ENCODE measurements around the gene GOLGA2. TPM values are rescaled to one million over a fixed set of nuclear protein-coding genes. Genes with fewer than 3 reads are reported as not detected.

The GOLGA2 gene
- total RNA-seq, 1 experiment from 2014 or later, result 188 TPM

- Histone ChIP-seq H3K36me3 (ENCODE audit: low read depth) (no peaks in the 10 kb centered on the region), H3K4me1 (replicated peaks; ENCODE audit: insufficient read depth) (0 out of 2 replicates have a peak, but pooled peaks cover 5% of the 10 kb centered on the region), H3K9me3 (ENCODE audit: insufficient read depth, low read depth) (no peaks in the 10 kb centered on the region), H3K79me2 (ENCODE audit: low read depth) (peaks cover 8% of the 10 kb centered on the region; the same call in 1 of the 2 replicates), H3K27me3 (ENCODE audit: insufficient read depth, low read depth) (no peaks in the 10 kb centered on the region), H2AFZ (no peak overlapping the region), H3F3A (ENCODE audit: insufficient read depth, low read depth) (no peaks in the 10 kb centered on the region), H4K20me1 (ENCODE audit: insufficient read depth) (0 out of 2 replicates have a peak, but pooled peaks cover 4% of the 10 kb centered on the region), H3K4me2 (no peak overlapping the region), H3K27ac (no peak overlapping the region), H3K9me2 (ENCODE audit: insufficient read depth) (no peaks in the 10 kb centered on the region), H3K4me3 (no peak overlapping the region)
- no TSS peak for BruUV-seq (replicated peaks)
- POLR2A ChIA-PET (ENCODE audit: unreplicated experiment), result interaction anchor here (0.6 kb wide), 1 partner anchor 112 kb away, joined by 3 read pairs; no protein-coding TSS in a partner anchor
- CTCF ChIA-PET, result interaction anchor here (0.6 kb wide), 1 partner anchor 106 kb away, joined by 7 read pairs; no protein-coding TSS in a partner anchor
- no peak for DNase-seq
- no peak for TF ChIP-seq CTCF (conservative IDR thresholded peaks at IDR 0.05)
- no peak for TF ChIP-seq EZH2 (IDR thresholded peaks at IDR 0.05; ENCODE audit: low read depth)
- intact Hi-C loops (cut with micrococcal nuclease; ENCODE audit: unreplicated experiment), result no loop called here
Measured at GRCh38 chr9:128206484-128206883, 69.3 kb downstream of the GOLGA2 start.

Small RNAs within 50 kb of the gene (microRNA-seq; reads per million reads assigned to microRNA genes)
- gene MIR199B (ENCODE audit: borderline number of aligned reads, borderline replicate concordance) (not detected), gene MIR3154 (ENCODE audit: borderline number of aligned reads, borderline replicate concordance) (not detected)

Other genes starting within 250 kb of the GOLGA2 start
- 16.1 and 17.3 TPM in 2 replicates for gene NAIF1, start 208.7 kb downstream of the GOLGA2 start, total RNA-seq (2021)
- 11.7 and 13.4 TPM in 2 replicates for gene SLC25A25, start 207.8 kb downstream of the GOLGA2 start, total RNA-seq (2021)
- 95.2 and 124 TPM in 2 replicates for gene PTGES2, start 148.3 kb downstream of the GOLGA2 start, total RNA-seq (2021)
- gene LCN2, start 126.6 kb downstream of the GOLGA2 start, total RNA-seq (2021), result 430 and 537 TPM in 2 replicates
- 154 and 213 TPM in 2 replicates for gene BBLN, start 115.7 kb downstream of the GOLGA2 start, total RNA-seq (2021)
- 164 and 213 TPM in 2 replicates for gene CIZ1, start 84.4 kb downstream of the GOLGA2 start, total RNA-seq (2021)
- 134 and 148 TPM in 2 replicates for gene DNM1, start 72.6 kb downstream of the GOLGA2 start, total RNA-seq (2021)
- gene SWI5, start 269 bp upstream of the GOLGA2 start, total RNA-seq (2021), result 70.4 and 86.0 TPM in 2 replicates
- 47.6 and 62.1 TPM in 2 replicates for gene TRUB2, start 46.4 kb upstream of the GOLGA2 start, total RNA-seq (2021)
- 81.8 and 89.5 TPM in 2 replicates for gene COQ4, start 46.8 kb upstream of the GOLGA2 start, total RNA-seq (2021)
- gene SLC27A4, start 64.5 kb upstream of the GOLGA2 start, total RNA-seq (2021), result 27.3 and 30.4 TPM in 2 replicates
- gene URM1, start 95.4 kb upstream of the GOLGA2 start, total RNA-seq (2021), result 98.1 and 101 TPM in 2 replicates
- gene CERCAM, start 144.8 kb upstream of the GOLGA2 start, total RNA-seq (2021), result 87.2 and 111 TPM in 2 replicates
- 49.4 and 58.2 TPM in 2 replicates for gene ODF2, start 180.0 kb upstream of the GOLGA2 start, total RNA-seq (2021)
- gene GLE1, start 228.7 kb upstream of the GOLGA2 start, total RNA-seq (2021), result 67.2 and 74.2 TPM in 2 replicates

Data from PC-9 (cell line).